Heart right ventricle (tissue), 16 donors: ENCODE results near the gene MXD3. TPM values are rescaled to one million over a fixed set of nuclear protein-coding genes. Genes with fewer than 3 reads are reported as not detected.
"Not testable (repeated sequence)": the region's sequence is repeated elsewhere in the genome, so short reads cannot be mapped to it uniquely, and the experiment has no call there.

Experiments used
- ATAC-seq, 8 donors: fragments of 200-7000 bp; cut with Tn5 transposase; one replicate each; pipeline ENCODE4 v1.9.1; 2020; ENCODE audit warnings: mild to moderate bottlenecking in 8 of 8, moderate library complexity in 8 of 8, moderate number of reproducible peaks in 1 of 8
- DNase-seq, 2 donors: peaks; one replicate each; pipeline ENCODE4 v3.0.0-alpha.2; 2020
- H3K27ac ChIP-seq, 10 donors: fragments of 200-600 bp; sonication (generic) in 2 of 10; one replicate each; pipeline versions ENCODE4 v1.5.0 to v1.8.0; 2020 to 2022; ENCODE audit warnings: mild to moderate bottlenecking in 3 of 10
- H3K27me3 ChIP-seq, 7 donors: fragments of 200-600 bp; one replicate each; pipeline ENCODE4 v1.8.0; 2021 to 2022; ENCODE audit warnings: mild to moderate bottlenecking in 2 of 7
- H3K36me3 ChIP-seq, 9 donors: fragments of 200-600 bp; sonication (generic) in 1 of 9; one replicate each; pipeline versions ENCODE4 v1.5.0 to v1.8.0; 2020 to 2022; ENCODE audit warnings: mild to moderate bottlenecking in 2 of 9
- H3K4me1 ChIP-seq, 9 donors: fragments of 200-600 bp; sonication (generic) in 1 of 9; one replicate each; pipeline versions ENCODE4 v1.5.0 to v1.8.0; 2020 to 2022; ENCODE audit warnings: mild to moderate bottlenecking in 4 of 9
- H3K4me3 ChIP-seq, 10 donors: fragments of 200-600 bp; sonication (generic) in 2 of 10; one replicate each; pipeline versions ENCODE4 v1.5.0 to v1.8.0; 2020 to 2022; ENCODE audit warnings: mild to moderate bottlenecking in 7 of 10, moderate library complexity in 2 of 10
- H3K9me3 ChIP-seq, 11 donors: fragments of 200-600 bp in 10 of 11; sonication (generic) in 2 of 11; one replicate each; pipeline versions ENCODE4 v1.5.0 to v1.8.0; 2013 to 2022; ENCODE audit warnings: mild to moderate bottlenecking in 2 of 11, control low read depth in 1 of 11, moderate library complexity in 1 of 11
- WGBS, 2 donors: extraction: QIAGEN DNeasy Blood & Tissue Kit; methylation state at CpG; one replicate each; pipeline ENCODE4 v1.1.7; 2013; ENCODE audit warnings: inconsistent platforms in 1 of 2; 5-methylcytosine and 5-hydroxymethylcytosine counted together
- intact Hi-C, 10 donors: fragments of 100-400 bp; cut with DNase I; formaldehyde crosslinking; loops; one replicate each; pipeline versions ENCODE4 v1.11.1 to v1.14.2; 2022
- long read RNA-seq, 3 donors: library from polyadenylated mRNA; unstranded; transcript quantifications; one replicate each; pipeline ENCODE4 v2.0.0, GENCODE V29; 2020 to 2021
- polyA plus RNA-seq, 2 donors: library from polyadenylated mRNA; stranded (reverse); fragments of 200-250 nt; gene quantifications; one replicate each; pipeline ENCODE4 v1.2.3, GENCODE V29; 2013
- total RNA-seq, 10 donors: library from RNA; stranded (reverse); fragmentation: NEBNext Ultra II Directional in 3 of 10; extraction: Animal tissue kit (Norgen Biotek cat#: 25700) in 3 of 10; gene quantifications; one replicate each; pipeline versions ENCODE4 v1.2.1 to v1.2.4, GENCODE V29; 2021 to 2023
- TF ChIP-seq, protein P1 (sequence below), 9 donors: fragments of 200-600 bp; sonication (generic) in 2 of 9; IDR thresholded peaks; one replicate each; pipeline versions ENCODE4 v1.5.0 to v1.8.0; 2021 to 2022; ENCODE audit warnings: antibody characterized with exemption in 9 of 9, mild to moderate bottlenecking in 5 of 9, moderate library complexity in 1 of 9
- donor health status: Arrhythmogenic right ventricular cardiomyopathy.
- donor health status: ischemic (EF 13 %, LVEDD 7.1; RV severe dilation, severe dysfunction).
- donor health status: healthy with polysubstance abuse.
- donor health status: DM: no; HTN: yes; CAD: no.
- donor health status: DM: no; HTN: no; CAD: no.
- donor health status: ischemic (EF 25% LVEDD 6.9; RV normal size, moderate dysfunction).
- donor health status: ischemic (EF 25% LVEDD 5.7; RV mildly dilated, moderate dysfunction).
- donor health status: healthy.
- donor health status: DM: yes; HTN: yes; CAD: no.
- donor health status: Ischemic cardiomyopathy.
- donor health status: ischemic (EF 35%, LVEDD 5.7; RV mildly dilated, moderate dysfunction).
- donor health status: nonischemic (EF 11% LVEDD 7.7; RV severe dilation, severe dysfunction).
- donor health status: DM: yes; HTN: yes; CAD: no.
- donor health status: PGD.
- donor health status: ischemic (EF 29% LVEDD 5.4; RV normal size, mild dysfunction).
- donor health status: nonischemic (EF 23%, LVEDD 6.1; RV moderate dilation, normal function).

MXD3 gene, protein sequence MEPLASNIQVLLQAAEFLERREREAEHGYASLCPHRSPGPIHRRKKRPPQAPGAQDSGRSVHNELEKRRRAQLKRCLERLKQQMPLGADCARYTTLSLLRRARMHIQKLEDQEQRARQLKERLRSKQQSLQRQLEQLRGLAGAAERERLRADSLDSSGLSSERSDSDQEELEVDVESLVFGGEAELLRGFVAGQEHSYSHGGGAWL
- total RNA-seq = 1 to 10 TPM; 1.2 to 6.4 (median 2.4) TPM
- polyA plus RNA-seq = 1 to 10 TPM; 2.3 to 7.1 TPM
- long read RNA-seq, donor 1, partial matches to known transcripts = 2 of 2 reads
- long read RNA-seq, donor 1, other reads (novel, unspliced or antisense) = 0 of 2 reads
- long read RNA-seq, donor 2, partial matches to known transcripts = 5 of 10 reads
- long read RNA-seq, donor 2, other reads (novel, unspliced or antisense) = 5 of 10 reads
- long read RNA-seq, donor 3, partial matches to known transcripts = 1 of 1 reads
- long read RNA-seq, donor 3, other reads (novel, unspliced or antisense) = 0 of 1 reads

DNA sequence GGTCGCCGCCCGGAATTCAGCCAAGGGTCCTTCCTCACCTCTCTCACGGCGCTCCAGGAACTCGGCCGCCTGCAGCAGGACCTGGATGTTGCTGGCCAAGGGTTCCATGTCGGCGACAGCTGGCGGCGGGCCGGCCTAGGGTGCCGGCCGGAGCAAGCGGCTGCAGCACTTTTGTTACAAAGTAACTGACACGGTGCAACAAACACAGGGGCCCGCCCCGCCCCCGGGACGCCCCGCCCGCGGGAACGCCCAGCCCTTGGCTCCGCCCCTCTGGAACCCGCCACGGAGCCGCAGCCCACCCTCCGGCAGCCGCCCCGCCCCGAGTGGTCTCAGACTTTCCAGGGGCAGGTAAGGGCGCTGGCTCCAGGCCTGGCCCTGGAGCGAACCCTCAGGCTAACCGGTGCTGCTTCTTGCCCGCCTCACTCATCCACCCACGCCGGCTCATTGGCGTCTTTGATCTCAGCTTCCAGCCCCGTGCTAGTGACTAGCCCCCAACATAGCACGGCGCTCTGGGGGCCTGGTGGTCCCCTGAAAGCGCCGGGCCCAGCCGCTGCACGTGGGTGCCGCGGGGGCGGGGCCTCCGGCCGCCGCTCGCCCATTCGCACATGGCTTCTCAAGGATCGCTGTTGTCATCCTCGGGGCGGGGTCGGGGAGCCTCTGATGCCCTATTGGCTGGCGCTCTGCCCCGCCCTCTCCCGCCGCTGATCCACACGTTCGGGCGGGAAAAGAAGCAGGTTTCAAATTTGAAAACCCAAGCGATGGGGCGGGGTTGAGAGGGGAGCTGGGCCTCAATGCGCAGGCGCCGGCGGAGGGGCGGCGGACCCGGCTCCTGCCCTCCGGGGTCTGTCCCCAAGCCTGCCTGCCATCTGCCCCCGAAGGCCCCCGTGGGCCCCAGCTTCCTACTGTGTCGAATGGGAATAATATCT is at the start of gene MXD3:
Gene MXD3, minus strand, starts transcription at position 176 of the 926 bp plus-strand sequence. Its CDS starts 68 bp downstream, at position 108.
- Histone ChIP-seq H3K27ac (peak within 1 kb of the TSS in 1 of 10 donors; percentile 97), H3K36me3 (peaks cover 0 to 19% (median 6%) of the 10 kb centered on the region in 9 donors), H3K4me3 (peak within 1 kb of the TSS; percentile 34 to 70 (median 58)), H3K4me1 (peaks cover 14 to 63% (median 28%) of the 10 kb centered on the region in 9 donors), H3K9me3 (no peaks in the 10 kb centered on the region), H3K27me3 (no peaks in the 10 kb centered on the region)
- intact Hi-C loops = loop anchor here in 4 of 10 donors (5.0 to 10.0 kb wide), 5 partner anchors 53 to 193 kb away; partner anchors contain the start of genes PDLIM7 (in 2 of the 4) and DOK3 (in 1 of the 4)
- DNase-seq (peak; percentile 95 to 97), ATAC-seq (peak; percentile 85 to 96 (median 92))
- TF ChIP-seq, protein P1, sequence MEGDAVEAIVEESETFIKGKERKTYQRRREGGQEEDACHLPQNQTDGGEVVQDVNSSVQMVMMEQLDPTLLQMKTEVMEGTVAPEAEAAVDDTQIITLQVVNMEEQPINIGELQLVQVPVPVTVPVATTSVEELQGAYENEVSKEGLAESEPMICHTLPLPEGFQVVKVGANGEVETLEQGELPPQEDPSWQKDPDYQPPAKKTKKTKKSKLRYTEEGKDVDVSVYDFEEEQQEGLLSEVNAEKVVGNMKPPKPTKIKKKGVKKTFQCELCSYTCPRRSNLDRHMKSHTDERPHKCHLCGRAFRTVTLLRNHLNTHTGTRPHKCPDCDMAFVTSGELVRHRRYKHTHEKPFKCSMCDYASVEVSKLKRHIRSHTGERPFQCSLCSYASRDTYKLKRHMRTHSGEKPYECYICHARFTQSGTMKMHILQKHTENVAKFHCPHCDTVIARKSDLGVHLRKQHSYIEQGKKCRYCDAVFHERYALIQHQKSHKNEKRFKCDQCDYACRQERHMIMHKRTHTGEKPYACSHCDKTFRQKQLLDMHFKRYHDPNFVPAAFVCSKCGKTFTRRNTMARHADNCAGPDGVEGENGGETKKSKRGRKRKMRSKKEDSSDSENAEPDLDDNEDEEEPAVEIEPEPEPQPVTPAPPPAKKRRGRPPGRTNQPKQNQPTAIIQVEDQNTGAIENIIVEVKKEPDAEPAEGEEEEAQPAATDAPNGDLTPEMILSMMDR (IDR thresholded peaks at IDR 0.05) = no peak
- WGBS, 2 donors = 0% methylated on average over 74 to 78 of the region's 78 CpGs

DNA sequence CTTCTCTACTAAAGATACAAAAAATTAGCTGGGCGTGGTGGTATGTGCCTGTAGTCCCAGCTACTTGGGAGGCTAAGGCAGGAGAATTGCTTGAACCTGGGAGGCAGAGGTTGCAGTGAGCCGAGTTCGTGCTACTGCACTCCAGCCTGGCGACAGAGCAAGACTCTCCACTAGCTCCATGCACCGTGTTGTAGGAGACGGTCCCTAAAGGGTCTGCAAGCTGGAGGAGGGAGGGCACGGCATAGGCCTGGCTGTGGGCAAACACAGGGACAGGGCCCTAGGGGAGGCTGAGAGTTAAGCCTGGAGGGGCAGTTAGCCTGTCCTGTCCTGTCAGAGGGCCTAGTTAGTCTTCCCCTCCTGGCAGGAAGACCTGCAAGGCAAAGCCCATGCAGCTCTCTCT is 49.0 kb upstream of the MXD3 start:
- WGBS, 2 donors = 93 to 94% methylated on average over 7 of the region's 7 CpGs
- intact Hi-C loops = loop anchor here in 2 of 10 donors (10.0 kb wide), 2 partner anchors 46 to 246 kb away; partner anchors contain the start of gene MXD3 (in 1 of the 2)

DNA sequence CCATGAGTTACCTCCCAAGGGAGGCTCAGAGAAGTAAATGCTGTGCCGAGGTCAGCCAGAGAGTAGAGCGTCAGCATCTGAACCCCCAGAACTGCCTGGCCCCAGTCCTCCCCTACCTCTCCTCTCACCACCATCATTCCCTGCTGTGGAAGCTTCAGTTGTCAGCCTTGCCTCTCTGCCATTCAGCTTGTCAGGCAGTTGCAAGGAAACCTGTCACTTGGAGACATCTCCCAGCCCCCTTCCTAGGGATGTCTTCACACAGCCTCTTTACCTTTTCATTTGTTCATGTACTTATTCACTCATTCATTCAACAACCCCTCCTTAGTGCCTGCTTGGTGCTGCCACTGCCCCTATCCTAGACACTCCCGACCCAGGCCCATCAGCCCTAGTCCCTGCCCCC is 48.2 kb upstream of the MXD3 start:
- H3K27me3 ChIP-seq = no peaks in the 10 kb centered on the region
- no peaks in the 10 kb centered on the region for H3K36me3 ChIP-seq
- ATAC-seq = no peak
- H3K4me3 ChIP-seq = peak overlapping the region in 1 of 10 donors; percentile 67
- peaks cover 0 to 91% (median 29%) of the 10 kb centered on the region in 9 donors for H3K4me1 ChIP-seq
- peak overlapping the region in 1 of 10 donors; percentile 88 for H3K27ac ChIP-seq
- peaks cover 0 to 5% (median 0%) of the 10 kb centered on the region in 11 donors for H3K9me3 ChIP-seq
- intact Hi-C loops = loop anchor here in 2 of 10 donors (10.0 kb wide), 2 partner anchors 45 to 245 kb away; partner anchors contain the start of gene MXD3 (in 1 of the 2)
- TF ChIP-seq, protein P1 (IDR thresholded peaks at IDR 0.05) = no peak
- WGBS, 2 donors = 73 to 87% methylated on average over 3 of the region's 3 CpGs
- DNase-seq = no peak

More for the DNA sequence above, 49.0 kb upstream of the MXD3 start:
- DNase-seq, H3K36me3 ChIP-seq, H3K4me3 ChIP-seq, ATAC-seq, H3K9me3 ChIP-seq, H3K27me3 ChIP-seq: not testable (repeated sequence)
- H3K27ac ChIP-seq = peak overlapping the region in 1 of 10 donors; percentile 74
- peaks cover 0 to 86% (median 30%) of the 10 kb centered on the region in 9 donors for H3K4me1 ChIP-seq

DNA sequence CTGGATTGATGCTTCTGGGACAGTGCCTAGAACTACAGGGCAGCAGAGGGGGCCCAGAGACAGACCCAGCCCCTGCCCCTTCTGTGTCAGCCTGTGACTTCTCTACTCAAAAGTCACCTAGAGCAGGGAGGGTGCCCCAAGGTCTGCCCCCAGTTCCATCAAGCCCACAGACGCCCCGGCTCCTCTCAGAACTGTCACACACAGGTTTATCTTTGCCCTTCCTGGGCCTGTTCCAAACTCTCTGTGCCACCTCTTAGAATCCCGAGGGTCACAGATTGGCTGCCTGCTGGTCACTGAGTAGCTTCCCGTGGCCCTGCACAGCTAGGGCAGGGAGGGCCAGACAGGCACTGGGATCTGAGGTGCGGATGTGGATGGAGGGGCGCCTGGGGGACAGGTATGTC is 47.8 kb upstream of the MXD3 start:
- H3K27me3 ChIP-seq = no peaks in the 10 kb centered on the region
- H3K4me3 ChIP-seq = peak overlapping the region in 1 of 10 donors; percentile 67
- intact Hi-C loops = no loop called here
- peaks cover 0 to 93% (median 29%) of the 10 kb centered on the region in 9 donors for H3K4me1 ChIP-seq
- H3K9me3 ChIP-seq = peaks cover 0 to 5% (median 0%) of the 10 kb centered on the region in 11 donors
- peak in 1 of 8 donors; percentile 7 for ATAC-seq
- H3K36me3 ChIP-seq = no peaks in the 10 kb centered on the region
- DNase-seq = no peak
- peak overlapping the region in 1 of 10 donors; percentile 88 for H3K27ac ChIP-seq
- TF ChIP-seq, protein P1 (IDR thresholded peaks at IDR 0.05) = no peak
- WGBS, 2 donors = 65 to 67% methylated on average over 6 of the region's 6 CpGs
